ENCODE results near the gene ARFGAP3. TPM values are rescaled to one million over a fixed set of nuclear protein-coding genes. Genes with fewer than 3 reads are reported as not detected.
"Not testable (repeated sequence)": the region's sequence is repeated elsewhere in the genome, so short reads cannot be mapped to it uniquely, and the experiment has no call there.

The ARFGAP3 gene
- total and polyA plus RNA-seq, 10 donors, result 15.0 to 46.8 (median 40.4) TPM

DNA sequence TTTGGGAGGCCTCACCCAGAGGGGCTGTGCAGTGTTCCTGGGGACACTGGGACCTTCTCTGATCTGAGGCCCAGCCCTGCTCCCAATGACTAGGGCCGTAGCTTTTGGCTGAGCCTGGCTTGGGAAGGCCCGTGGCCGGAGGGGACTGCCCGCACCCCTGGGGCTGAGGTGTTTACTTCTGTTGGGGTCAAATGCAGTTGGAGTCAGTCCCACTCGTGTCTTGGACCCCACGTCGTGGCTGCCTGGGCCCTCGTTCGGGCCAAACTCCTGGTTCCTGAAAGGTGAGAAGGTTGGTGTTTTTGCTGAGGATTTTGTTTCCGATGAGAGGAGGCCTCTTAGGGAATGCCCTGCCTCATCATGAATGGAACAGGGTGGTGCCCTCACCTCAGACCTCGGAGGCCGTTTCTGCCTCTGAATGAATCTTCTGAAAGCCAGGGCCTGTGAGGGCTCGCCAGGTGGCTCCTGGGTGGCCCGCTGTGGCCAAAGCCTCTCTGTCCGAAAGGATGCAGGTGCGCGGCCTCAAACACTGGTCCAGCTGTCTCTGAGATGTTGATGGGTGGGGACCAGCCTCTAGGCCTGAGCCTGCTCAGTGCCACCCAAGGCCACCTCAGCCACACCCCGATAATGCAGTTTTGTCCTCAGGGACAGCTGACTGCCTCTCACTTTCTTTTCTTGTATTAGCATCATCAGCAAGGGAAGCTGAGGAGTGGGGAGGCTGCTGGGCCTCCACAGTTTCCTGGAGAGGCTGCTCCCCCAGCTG is 96.1 kb downstream of the ARFGAP3 start:
- no peak for DNase-seq
- 68 to 94% (median 82%) methylated on average over 7 to 18 of the region's 18 CpGs for WGBS, 5 donors
- intact Hi-C loops (cut with DNase I; ENCODE audit: low total_unique reads), result no loop called here
- TF ChIP-seq CTCF (IDR thresholded peaks at IDR 0.05 in 8 of 11, conservative IDR thresholded peaks at IDR 0.05 in 3 of 11) (no peak), POLR2AphosphoS5 (IDR thresholded peaks at IDR 0.05) (no peak), POLR2A (IDR thresholded peaks at IDR 0.05) (no peak)
- Histone ChIP-seq H3K27me3 (replicated peaks in 1 of 7) (no peaks in the 10 kb centered on the region), H3K36me3 (no peaks in the 10 kb centered on the region), H3K4me3 (no peak overlapping the region), H3K9me3 (no peaks in the 10 kb centered on the region), H3K4me1 (no peaks in the 10 kb centered on the region), H3K27ac (no peak overlapping the region)

- Histone ChIP-seq H3K4me3 (no peak overlapping the region), H3K9me3 (no peaks in the 10 kb centered on the region), H3K4me1 (peaks cover 0 to 2% (median 0%) of the 10 kb centered on the region in 6 donors), H3K27ac (no peak overlapping the region), H3K27me3 (replicated peaks in 1 of 7) (no peaks in the 10 kb centered on the region), H3K36me3 (no peaks in the 10 kb centered on the region)
- 86 to 91% (median 89%) methylated on average over 23 of the region's 23 CpGs for WGBS, 5 donors
- no peak for TF ChIP-seq POLR2A (IDR thresholded peaks at IDR 0.05)
- no peak for TF ChIP-seq POLR2AphosphoS5 (IDR thresholded peaks at IDR 0.05)
- no peak for TF ChIP-seq CTCF (IDR thresholded peaks at IDR 0.05 in 8 of 11, conservative IDR thresholded peaks at IDR 0.05 in 3 of 11)
- no peak for DNase-seq
- intact Hi-C loops (cut with DNase I; ENCODE audit: low total_unique reads), result no loop called here
These were observed 98.0 kb downstream of the ARFGAP3 start for GRCh38 chr22:42758931-42759629.

- H3K27ac ChIP-seq; H3K9me3 ChIP-seq; H3K36me3 ChIP-seq; H3K27me3 ChIP-seq (replicated peaks in 1 of 7); DNase-seq; intact Hi-C loops (cut with DNase I; ENCODE audit: low total_unique reads); H3K4me3 ChIP-seq: not testable (repeated sequence)
- WGBS, 5 donors, result 75 to 85% (median 81%) methylated on average over 5 of the region's 5 CpGs
- peaks cover 4 to 33% (median 14%) of the 10 kb centered on the region in 6 donors for H3K4me1 ChIP-seq
These were observed 101.5 kb downstream of the ARFGAP3 start for GRCh38 chr22:42755553-42755952.

DNA sequence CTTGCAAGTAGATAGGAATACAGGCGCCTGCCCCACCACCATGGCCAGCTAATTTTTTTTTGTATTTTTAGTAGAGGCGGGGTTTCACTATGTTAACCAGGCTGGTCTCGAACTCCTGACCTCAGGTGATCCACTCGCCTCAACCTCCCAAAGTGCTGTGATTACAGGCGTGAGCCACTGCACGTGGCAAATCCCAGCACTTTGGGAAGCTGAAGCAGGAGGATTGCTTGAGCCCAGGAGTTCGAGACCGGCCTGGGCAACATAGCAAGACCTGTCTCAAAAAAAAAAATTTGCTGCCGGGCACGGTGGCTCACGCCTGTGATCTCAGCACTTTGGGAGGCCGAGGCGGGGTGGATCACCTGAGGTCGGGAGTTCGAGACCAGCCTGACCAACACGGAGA is 102.0 kb downstream of the ARFGAP3 start:
- H3K4me3 ChIP-seq; H3K9me3 ChIP-seq; DNase-seq; H3K27ac ChIP-seq; intact Hi-C loops (cut with DNase I; ENCODE audit: low total_unique reads); H3K27me3 ChIP-seq (replicated peaks in 1 of 7); H3K36me3 ChIP-seq: not testable (repeated sequence)
- WGBS, 5 donors, result 88 to 95% (median 94%) methylated on average over 14 to 16 of the region's 16 CpGs
- peaks cover 4 to 33% (median 14%) of the 10 kb centered on the region in 6 donors for H3K4me1 ChIP-seq

- no peaks in the 10 kb centered on the region for H3K36me3 ChIP-seq
- H3K4me3 ChIP-seq, result no peak overlapping the region
- no peak for DNase-seq
- intact Hi-C loops (cut with DNase I; ENCODE audit: low total_unique reads), result no loop called here
- H3K27ac ChIP-seq, result peak overlapping the region in 1 of 8 donors; percentile 76
- 62 to 92% (median 71%) methylated on average over 6 of the region's 6 CpGs for WGBS, 5 donors
- H3K9me3 ChIP-seq, result no peaks in the 10 kb centered on the region
- peaks cover 4 to 35% (median 14%) of the 10 kb centered on the region in 6 donors for H3K4me1 ChIP-seq
- TF ChIP-seq CTCF (IDR thresholded peaks at IDR 0.05 in 8 of 11, conservative IDR thresholded peaks at IDR 0.05 in 3 of 11) (no peak), POLR2A (IDR thresholded peaks at IDR 0.05) (no peak), POLR2AphosphoS5 (IDR thresholded peaks at IDR 0.05) (no peak)
- H3K27me3 ChIP-seq (replicated peaks in 1 of 7), result no peaks in the 10 kb centered on the region
These were observed 102.4 kb downstream of the ARFGAP3 start for GRCh38 chr22:42754658-42755057.
